ENCODE results near the gene GSPT1.

Gene GSPT1

GRCh38 chr16:11890231-11890965 is 25.4 kb downstream of the GSPT1 start:
- Histone ChIP-seq H3K4me2 (no peak overlapping the region), H3K36me3 (peaks cover 98% of the 10 kb centered on the region), H3K9me3 (no peaks in the 10 kb centered on the region), H4K20me1 (peaks cover 59% of the 10 kb centered on the region), H3K4me1 (no peaks in the 10 kb centered on the region), H3K27ac (no peak overlapping the region), H3K4me3 (no peak overlapping the region), H3K9ac (no peak overlapping the region), H3K27me3 (no peaks in the 10 kb centered on the region)
- no peak for TF ChIP-seq Cebpa-rat (IDR thresholded peaks at IDR 0.05)

- no peak for TF ChIP-seq Cebpa-rat (IDR thresholded peaks at IDR 0.05)
- Histone ChIP-seq H4K20me1 (peaks cover 40% of the 10 kb centered on the region), H3K9ac (no peak overlapping the region), H3K4me1 (no peaks in the 10 kb centered on the region), H3K9me3 (no peaks in the 10 kb centered on the region), H3K36me3 (peaks cover 98% of the 10 kb centered on the region), H3K27ac (no peak overlapping the region), H3K4me2 (no peak overlapping the region), H3K27me3 (no peaks in the 10 kb centered on the region), H3K4me3 (no peak overlapping the region)
Observed at GRCh38 chr16:11886881-11887280, 28.9 kb downstream of the GSPT1 start.

GRCh38 chr16:11884035-11884434 is 31.7 kb downstream of the GSPT1 start:
- Histone ChIP-seq H3K4me1 (no peaks in the 10 kb centered on the region), H3K4me2 (no peak overlapping the region), H3K27ac (no peak overlapping the region), H3K27me3 (no peaks in the 10 kb centered on the region), H4K20me1 (peaks cover 47% of the 10 kb centered on the region), H3K9me3 (no peaks in the 10 kb centered on the region), H3K4me3 (no peak overlapping the region), H3K9ac (no peak overlapping the region), H3K36me3 (peaks cover 100% of the 10 kb centered on the region)
- TF ChIP-seq Cebpa-rat (IDR thresholded peaks at IDR 0.05): no peak

GRCh38 chr16:11880007-11880406 is 35.7 kb downstream of the GSPT1 start:
- Histone ChIP-seq H4K20me1 (peaks cover 66% of the 10 kb centered on the region), H3K4me3 (no peak overlapping the region), H3K4me1 (no peaks in the 10 kb centered on the region), H3K27me3 (no peaks in the 10 kb centered on the region), H3K4me2 (no peak overlapping the region), H3K9ac (no peak overlapping the region), H3K27ac (no peak overlapping the region), H3K36me3 (peaks cover 98% of the 10 kb centered on the region), H3K9me3 (no peaks in the 10 kb centered on the region)
- no peak for TF ChIP-seq Cebpa-rat (IDR thresholded peaks at IDR 0.05)

- H3K36me3 ChIP-seq: peaks cover 98% of the 10 kb centered on the region
- H3K4me3 ChIP-seq: no peak overlapping the region
Observed at GRCh38 chr16:11877374-11877773, 38.4 kb downstream of the GSPT1 start.

GRCh38 chr16:11876306-11876705 is 39.5 kb downstream of the GSPT1 start:
- Histone ChIP-seq H3K9ac (no peak overlapping the region), H3K36me3 (peaks cover 96% of the 10 kb centered on the region), H3K4me1 (no peaks in the 10 kb centered on the region), H3K9me3 (no peaks in the 10 kb centered on the region), H3K27me3 (no peaks in the 10 kb centered on the region), H4K20me1 (peaks cover 76% of the 10 kb centered on the region), H3K4me2 (no peak overlapping the region), H3K27ac (no peak overlapping the region), H3K4me3 (no peak overlapping the region)
- no peak for TF ChIP-seq Cebpa-rat (IDR thresholded peaks at IDR 0.05)

More at GRCh38 chr16:11877374-11877773, 38.4 kb downstream of the GSPT1 start:
- Histone ChIP-seq H3K4me2 (no peak overlapping the region), H3K9ac (no peak overlapping the region), H3K27ac (no peak overlapping the region), H3K27me3 (no peaks in the 10 kb centered on the region), H3K9me3 (no peaks in the 10 kb centered on the region), H3K4me1 (no peaks in the 10 kb centered on the region), H4K20me1 (peaks cover 74% of the 10 kb centered on the region)
- peak; percentile 52; the same call in 1 of the 2 replicates for TF ChIP-seq Cebpa-rat (IDR thresholded peaks at IDR 0.05)

- H3K36me3 ChIP-seq: peaks cover 95% of the 10 kb centered on the region
- H3K27me3 ChIP-seq: no peaks in the 10 kb centered on the region
- no peaks in the 10 kb centered on the region for H3K4me1 ChIP-seq
- peaks cover 76% of the 10 kb centered on the region for H4K20me1 ChIP-seq
- H3K4me2 ChIP-seq: no peak overlapping the region
- no peak overlapping the region for H3K27ac ChIP-seq
- H3K9ac ChIP-seq: no peak overlapping the region
- no peaks in the 10 kb centered on the region for H3K9me3 ChIP-seq
- TF ChIP-seq Cebpa-rat (IDR thresholded peaks at IDR 0.05): no peak
- H3K4me3 ChIP-seq: no peak overlapping the region
Observed at GRCh38 chr16:11875721-11876120, 40.0 kb downstream of the GSPT1 start.

- Histone ChIP-seq H3K4me2 (no peak overlapping the region), H3K27me3 (no peaks in the 10 kb centered on the region), H4K20me1 (peaks cover 73% of the 10 kb centered on the region), H3K27ac (no peak overlapping the region), H3K9ac (no peak overlapping the region), H3K4me1 (peaks cover 1% of the 10 kb centered on the region), H3K9me3 (no peaks in the 10 kb centered on the region), H3K36me3 (peaks cover 82% of the 10 kb centered on the region), H3K4me3 (no peak overlapping the region)
- no peak for TF ChIP-seq Cebpa-rat (IDR thresholded peaks at IDR 0.05)
Observed at GRCh38 chr16:11871193-11871592, 44.6 kb downstream of the GSPT1 start.

- Histone ChIP-seq H3K4me1 (peaks cover 9% of the 10 kb centered on the region), H3K4me3 (no peak overlapping the region), H3K27me3 (no peaks in the 10 kb centered on the region), H4K20me1 (peaks cover 70% of the 10 kb centered on the region), H3K9ac (no peak overlapping the region), H3K36me3 (peaks cover 74% of the 10 kb centered on the region), H3K4me2 (no peak overlapping the region), H3K27ac (no peak overlapping the region), H3K9me3 (no peaks in the 10 kb centered on the region)
- no peak for TF ChIP-seq Cebpa-rat (IDR thresholded peaks at IDR 0.05)
Observed at GRCh38 chr16:11870399-11870798, 45.4 kb downstream of the GSPT1 start.

GRCh38 chr16:11869353-11870228 is 46.2 kb downstream of the GSPT1 start:
- Histone ChIP-seq H4K20me1 (peaks cover 70% of the 10 kb centered on the region), H3K9me3 (no peaks in the 10 kb centered on the region), H3K36me3 (peaks cover 66% of the 10 kb centered on the region), H3K27me3 (no peaks in the 10 kb centered on the region), H3K4me1 (peaks cover 10% of the 10 kb centered on the region), H3K4me3 (no peak overlapping the region), H3K4me2 (no peak overlapping the region), H3K27ac (no peak overlapping the region), H3K9ac (no peak overlapping the region)
- TF ChIP-seq Cebpa-rat (IDR thresholded peaks at IDR 0.05): no peak
